Duodenal mucosa (tissue), 2 donors: Measurements from ENCODE around the gene LYRM4.

Source experiments
- H3K27ac ChIP-seq: one replicate; pipeline ENCODE4 v1.7.0; 2013; ENCODE audit warnings: low read depth, low read length
- H3K27me3 ChIP-seq, 2 donors: one replicate each; pipeline ENCODE4 v1.7.0; 2013; ENCODE audit warnings: low read length in 2 of 2, control low read depth in 1 of 2; ENCODE audit not compliant: insufficient read depth in 2 of 2, control insufficient read depth in 1 of 2
- H3K36me3 ChIP-seq, 2 donors: one replicate each; pipeline ENCODE4 v1.7.0; 2013; ENCODE audit warnings: low read length in 2 of 2, control low read depth in 1 of 2; ENCODE audit not compliant: insufficient read depth in 2 of 2, control insufficient read depth in 1 of 2
- H3K4me1 ChIP-seq, 2 donors: one replicate each; pipeline ENCODE4 v1.7.0; 2013; ENCODE audit warnings: low read length in 2 of 2, control low read depth in 1 of 2; ENCODE audit not compliant: insufficient read depth in 2 of 2, control insufficient read depth in 1 of 2
- H3K4me3 ChIP-seq, 2 donors: one replicate each; pipeline ENCODE4 v1.7.0; 2013; ENCODE audit warnings: low read length in 2 of 2, low read depth in 1 of 2
- H3K9ac ChIP-seq, 2 donors: one replicate each; pipeline ENCODE4 v1.7.0; 2013; ENCODE audit warnings: low read length in 2 of 2, low read depth in 1 of 2
- H3K9me3 ChIP-seq, 2 donors: one replicate each; pipeline ENCODE4 v1.7.0; 2013; ENCODE audit warnings: low read length in 2 of 2, control low read depth in 1 of 2; ENCODE audit not compliant: control insufficient read depth in 1 of 2

LYRM4 gene

GRCh38 chr6:5294392-5295211 lies 33.9 kb upstream of the LYRM4 start:
- H3K27ac ChIP-seq = no peak overlapping the region

GRCh38 chr6:5293692-5294091 lies 32.9 kb upstream of the LYRM4 start:
- peaks cover 3 to 14% of the 10 kb centered on the region in 2 donors for H3K4me1 ChIP-seq
- H3K36me3 ChIP-seq = peaks cover 0 to 3% of the 10 kb centered on the region in 2 donors
- H3K9ac ChIP-seq = no peak overlapping the region
- no peak overlapping the region for H3K27ac ChIP-seq
- no peak overlapping the region for H3K4me3 ChIP-seq
- H3K9me3 ChIP-seq = no peaks in the 10 kb centered on the region
- no peaks in the 10 kb centered on the region for H3K27me3 ChIP-seq

More at GRCh38 chr6:5294392-5295211, 33.9 kb upstream of the LYRM4 start:
- H3K9me3 ChIP-seq = no peaks in the 10 kb centered on the region
- H3K4me1 ChIP-seq = peaks cover 3 to 14% of the 10 kb centered on the region in 2 donors
- no peaks in the 10 kb centered on the region for H3K27me3 ChIP-seq
- H3K4me3 ChIP-seq = no peak overlapping the region
- H3K36me3 ChIP-seq = peaks cover 0 to 3% of the 10 kb centered on the region in 2 donors
- no peak overlapping the region for H3K9ac ChIP-seq

- Histone ChIP-seq H3K9ac (no peak overlapping the region), H3K4me1 (peaks cover 8 to 14% of the 10 kb centered on the region in 2 donors), H3K27me3 (no peaks in the 10 kb centered on the region), H3K4me3 (no peak overlapping the region), H3K9me3 (no peaks in the 10 kb centered on the region), H3K27ac (no peak overlapping the region), H3K36me3 (peaks cover 0 to 3% of the 10 kb centered on the region in 2 donors)
These were observed 31.4 kb upstream of the LYRM4 start for GRCh38 chr6:5292154-5292553.

- no peaks in the 10 kb centered on the region for H3K9me3 ChIP-seq
- H3K36me3 ChIP-seq = no peaks in the 10 kb centered on the region
- H3K4me1 ChIP-seq = peaks cover 8 to 14% of the 10 kb centered on the region in 2 donors
- H3K27me3 ChIP-seq = no peaks in the 10 kb centered on the region
- H3K27ac ChIP-seq = no peak overlapping the region
- no peak overlapping the region for H3K4me3 ChIP-seq
- no peak overlapping the region for H3K9ac ChIP-seq
These were observed 29.8 kb upstream of the LYRM4 start for GRCh38 chr6:5290500-5290899.

- no peaks in the 10 kb centered on the region for H3K36me3 ChIP-seq
- no peaks in the 10 kb centered on the region for H3K9me3 ChIP-seq
- H3K4me1 ChIP-seq = peaks cover 8 to 14% of the 10 kb centered on the region in 2 donors
- H3K27ac ChIP-seq = no peak overlapping the region
- no peak overlapping the region for H3K4me3 ChIP-seq
- H3K27me3 ChIP-seq = no peaks in the 10 kb centered on the region
- no peak overlapping the region for H3K9ac ChIP-seq
These were observed 29.3 kb upstream of the LYRM4 start for GRCh38 chr6:5290097-5290496.

- Histone ChIP-seq H3K36me3 (no peaks in the 10 kb centered on the region), H3K27ac (no peak overlapping the region), H3K9ac (no peak overlapping the region), H3K4me1 (peaks cover 0 to 5% of the 10 kb centered on the region in 2 donors), H3K27me3 (no peaks in the 10 kb centered on the region), H3K4me3 (no peak overlapping the region), H3K9me3 (no peaks in the 10 kb centered on the region)
These were observed 27.2 kb upstream of the LYRM4 start for GRCh38 chr6:5287966-5288297.

GRCh38 chr6:5287205-5287965 lies 26.6 kb upstream of the LYRM4 start:
- Histone ChIP-seq H3K9ac (no peak overlapping the region), H3K36me3 (no peaks in the 10 kb centered on the region), H3K4me3 (no peak overlapping the region)

GRCh38 chr6:5286780-5287179 lies 26.0 kb upstream of the LYRM4 start:
- no peak overlapping the region for H3K27ac ChIP-seq
- H3K4me1 ChIP-seq = peaks cover 0 to 5% of the 10 kb centered on the region in 2 donors

More at GRCh38 chr6:5287205-5287965, 26.6 kb upstream of the LYRM4 start:
- Histone ChIP-seq H3K9me3 (no peaks in the 10 kb centered on the region), H3K4me1 (peaks cover 0 to 5% of the 10 kb centered on the region in 2 donors), H3K27me3 (no peaks in the 10 kb centered on the region), H3K27ac (no peak overlapping the region)

GRCh38 chr6:5285526-5285925 lies 24.8 kb upstream of the LYRM4 start:
- Histone ChIP-seq H3K9ac (no peak overlapping the region), H3K27me3 (no peaks in the 10 kb centered on the region), H3K4me1 (peaks cover 0 to 5% of the 10 kb centered on the region in 2 donors), H3K4me3 (no peak overlapping the region), H3K27ac (no peak overlapping the region), H3K36me3 (no peaks in the 10 kb centered on the region), H3K9me3 (no peaks in the 10 kb centered on the region)

More at GRCh38 chr6:5286780-5287179, 26.0 kb upstream of the LYRM4 start:
- no peaks in the 10 kb centered on the region for H3K36me3 ChIP-seq
- H3K27me3 ChIP-seq = no peaks in the 10 kb centered on the region
- no peak overlapping the region for H3K4me3 ChIP-seq
- no peak overlapping the region for H3K9ac ChIP-seq
- H3K9me3 ChIP-seq = no peaks in the 10 kb centered on the region

- Histone ChIP-seq H3K36me3 (no peaks in the 10 kb centered on the region), H3K27ac (no peak overlapping the region), H3K4me1 (peaks cover 0 to 5% of the 10 kb centered on the region in 2 donors), H3K27me3 (no peaks in the 10 kb centered on the region), H3K9ac (no peak overlapping the region), H3K4me3 (no peak overlapping the region), H3K9me3 (no peaks in the 10 kb centered on the region)
These were observed 24.3 kb upstream of the LYRM4 start for GRCh38 chr6:5285081-5285480.
